Mesenchymal stem cell (in vitro differentiated cells and primary cell): ENCODE results near the gene SNAP47.

Experiments used
- DNase-seq: peaks from one replicate; pipeline ENCODE4 v3.0.0-alpha.2; 2013
- H2AFZ ChIP-seq: one replicate; pipeline ENCODE4 v1.6.1; 2013; ENCODE audit warnings: low read depth, mild to moderate bottlenecking, control low read depth, inconsistent platforms, low read length, moderate library complexity
- H2AK5ac ChIP-seq: 2 replicates; pipeline ENCODE4 v1.6.1; 2013; ENCODE audit warnings: low read length, moderate library complexity, mild to moderate bottlenecking, inconsistent platforms; ENCODE audit not compliant: severe bottlenecking
- H2BK120ac ChIP-seq: one replicate; pipeline ENCODE4 v1.6.1; 2013; ENCODE audit warnings: low read depth, mild to moderate bottlenecking, inconsistent platforms, low read length, moderate library complexity
- H2BK12ac ChIP-seq, 2 experiments: one replicate each; pipeline ENCODE4 v1.6.1; 2013; ENCODE audit warnings: inconsistent platforms in 2 of 2, low read length in 2 of 2, mild to moderate bottlenecking in 2 of 2, moderate library complexity in 2 of 2, control low read depth in 1 of 2
- H2BK15ac ChIP-seq: one replicate; pipeline ENCODE4 v1.6.1; 2013; ENCODE audit warnings: mild to moderate bottlenecking, low read depth, inconsistent platforms; ENCODE audit not compliant: poor library complexity, severe bottlenecking
- H2BK5ac ChIP-seq: 2 replicates; pipeline ENCODE4 v1.6.1; 2013; ENCODE audit warnings: low read depth, mild to moderate bottlenecking, low read length, control low read depth, inconsistent platforms; ENCODE audit not compliant: poor library complexity, severe bottlenecking
- H3K14ac ChIP-seq, 2 experiments: one replicate each; pipeline ENCODE4 v1.6.1; 2013; ENCODE audit warnings: inconsistent platforms in 2 of 2, low read length in 2 of 2, control low read depth in 1 of 2, mild to moderate bottlenecking in 1 of 2, moderate library complexity in 1 of 2
- H3K18ac ChIP-seq, 2 experiments: one replicate each; pipeline ENCODE4 v1.6.1; 2013; ENCODE audit warnings: inconsistent platforms in 2 of 2, low read length in 2 of 2, control low read depth in 1 of 2, low read depth in 1 of 2, mild to moderate bottlenecking in 1 of 2
- H3K23ac ChIP-seq, 2 experiments: one replicate each; pipeline ENCODE4 v1.6.1; 2013; ENCODE audit warnings: inconsistent platforms in 2 of 2, low read length in 2 of 2, mild to moderate bottlenecking in 2 of 2, moderate library complexity in 2 of 2, control low read depth in 1 of 2
- H3K27ac ChIP-seq: 2 replicates; pipeline ENCODE4 v1.5.1; 2013; ENCODE audit warnings: mild to moderate bottlenecking, moderate library complexity, low read length, control low read depth, inconsistent platforms; ENCODE audit not compliant: poor library complexity, severe bottlenecking
- H3K27me3 ChIP-seq, 2 experiments: 2 replicates each; pipeline versions ENCODE4 v1.6.1 to v1.7.0; 2013; ENCODE audit warnings: low read length in 2 of 2, mild to moderate bottlenecking in 2 of 2, moderate library complexity in 2 of 2, control low read depth in 1 of 2, inconsistent platforms in 1 of 2; ENCODE audit not compliant: control insufficient read depth in 1 of 2, insufficient read depth in 1 of 2
- H3K36me3 ChIP-seq, 2 experiments: 2 replicates each; pipeline versions ENCODE4 v1.6.1 to v1.7.0; 2013; ENCODE audit warnings: low read length in 2 of 2, control low read depth in 1 of 2, inconsistent platforms in 1 of 2, low read depth in 1 of 2, mild to moderate bottlenecking in 1 of 2; ENCODE audit not compliant: insufficient read depth in 2 of 2, control insufficient read depth in 1 of 2
- H3K4ac ChIP-seq, 2 experiments: one replicate each; pipeline ENCODE4 v1.6.1; 2013; ENCODE audit warnings: inconsistent platforms in 2 of 2, low read length in 2 of 2, mild to moderate bottlenecking in 2 of 2, moderate library complexity in 2 of 2, control low read depth in 1 of 2, low read depth in 1 of 2
- H3K4me1 ChIP-seq: 2 replicates; pipeline ENCODE4 v1.6.1; 2013; ENCODE audit warnings: low read depth, low read length, control low read depth; ENCODE audit not compliant: control insufficient read depth, insufficient read depth
- H3K4me2 ChIP-seq: 2 replicates; pipeline ENCODE4 v1.6.1; 2013; ENCODE audit warnings: low read length, mild to moderate bottlenecking, inconsistent platforms; ENCODE audit not compliant: poor library complexity, severe bottlenecking
- H3K4me3 ChIP-seq, 2 experiments: 2 replicates each; pipeline versions ENCODE4 v1.5.1 to v1.7.0; 2013; ENCODE audit warnings: low read length in 2 of 2, mild to moderate bottlenecking in 2 of 2, control low read depth in 1 of 2, low read depth in 1 of 2; ENCODE audit not compliant: insufficient read depth in 1 of 2
- H3K79me1 ChIP-seq: replicated peaks from 2 replicates; pipeline ENCODE4 v1.6.1; 2013; ENCODE audit warnings: mild to moderate bottlenecking, control low read depth, low read length, inconsistent platforms; ENCODE audit not compliant: poor library complexity, severe bottlenecking
- H3K9ac ChIP-seq: 2 replicates; pipeline ENCODE4 v1.7.0; 2013; ENCODE audit warnings: mild to moderate bottlenecking, low read length, moderate library complexity
- H3K9me3 ChIP-seq: 2 replicates; pipeline ENCODE4 v1.7.0; 2013; ENCODE audit warnings: mild to moderate bottlenecking, low read length; ENCODE audit not compliant: control insufficient read depth
- H4K8ac ChIP-seq: one replicate; pipeline ENCODE4 v1.6.1; 2013; ENCODE audit warnings: inconsistent platforms, mild to moderate bottlenecking, low read length, moderate library complexity
- H4K91ac ChIP-seq: one replicate; pipeline ENCODE4 v1.6.1; 2013; ENCODE audit warnings: mild to moderate bottlenecking, low read length, inconsistent platforms
- WGBS: methylation state at CpG from one replicate; pipeline ENCODE4 v1.1.7; 2013; ENCODE audit warnings: mixed read lengths; 5-methylcytosine and 5-hydroxymethylcytosine counted together

The SNAP47 gene

DNA sequence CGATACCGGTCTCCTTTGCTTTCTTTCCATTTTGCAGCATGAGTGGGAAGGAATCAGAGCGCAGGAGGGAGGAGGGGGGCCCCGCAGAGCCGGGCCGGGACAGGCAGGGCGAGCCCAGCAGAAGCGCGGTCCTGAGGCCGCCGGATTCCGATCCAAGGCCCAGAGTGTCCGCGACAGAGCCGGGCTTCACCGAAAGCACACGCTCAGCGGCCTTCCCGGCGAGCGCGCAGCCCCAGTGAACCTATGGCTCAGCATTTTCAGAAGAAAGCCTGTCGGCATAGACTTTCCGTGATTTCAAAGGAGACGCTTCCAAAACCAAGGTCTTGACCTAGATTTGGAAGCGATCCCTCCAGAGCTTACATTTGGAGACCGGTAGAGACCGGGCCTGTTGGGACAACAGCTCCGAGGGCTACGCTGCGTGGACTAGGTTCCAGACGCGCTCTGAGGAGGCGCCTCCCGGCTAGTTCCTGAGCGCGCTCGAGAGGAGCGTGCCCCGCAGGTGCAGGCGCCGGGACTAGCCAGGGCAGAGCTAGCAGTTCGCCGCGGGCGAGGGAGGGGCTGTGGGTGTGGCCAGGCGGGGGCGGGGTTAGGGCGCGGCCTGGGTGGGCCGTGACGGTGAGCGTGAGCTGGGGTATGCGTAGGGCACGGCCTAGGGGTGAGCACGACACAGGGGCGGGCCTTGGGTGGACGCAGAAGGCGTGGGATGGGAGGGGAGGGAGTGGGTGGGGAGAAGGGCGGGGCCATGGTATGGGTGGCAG is 52.5 kb downstream of the SNAP47 start:
- no peak overlapping the region for H4K91ac ChIP-seq
- no peak overlapping the region for H3K18ac ChIP-seq
- H2BK120ac ChIP-seq: no peak overlapping the region
- H3K23ac ChIP-seq: no peak overlapping the region
- no peak overlapping the region for H3K4ac ChIP-seq
- H3K14ac ChIP-seq: no peak overlapping the region
- H3K4me1 ChIP-seq: peaks cover 27% of the 10 kb centered on the region
- H2BK5ac ChIP-seq: no peak overlapping the region
- H2AK5ac ChIP-seq: no peak overlapping the region
- no peak overlapping the region for H2AFZ ChIP-seq
- H3K4me2 ChIP-seq: peak overlapping the region; percentile 99
- H4K8ac ChIP-seq: no peak overlapping the region
- peak overlapping the region; percentile 86 for H3K9ac ChIP-seq
- H3K27ac ChIP-seq: peak overlapping the region; percentile 45
- H3K79me1 ChIP-seq: no peaks in the 10 kb centered on the region
- DNase-seq: peak; percentile 81
- no peak overlapping the region for H2BK15ac ChIP-seq
- H3K27me3 ChIP-seq: peaks cover 0 to 18% of the 10 kb centered on the region in 2 experiments
- peak overlapping the region; percentile 60 to 83 for H3K4me3 ChIP-seq
- 1% methylated on average over 58 of the region's 60 CpGs for WGBS
- H3K9me3 ChIP-seq: no peaks in the 10 kb centered on the region
- H2BK12ac ChIP-seq: no peak overlapping the region
- H3K36me3 ChIP-seq: no peaks in the 10 kb centered on the region

DNA sequence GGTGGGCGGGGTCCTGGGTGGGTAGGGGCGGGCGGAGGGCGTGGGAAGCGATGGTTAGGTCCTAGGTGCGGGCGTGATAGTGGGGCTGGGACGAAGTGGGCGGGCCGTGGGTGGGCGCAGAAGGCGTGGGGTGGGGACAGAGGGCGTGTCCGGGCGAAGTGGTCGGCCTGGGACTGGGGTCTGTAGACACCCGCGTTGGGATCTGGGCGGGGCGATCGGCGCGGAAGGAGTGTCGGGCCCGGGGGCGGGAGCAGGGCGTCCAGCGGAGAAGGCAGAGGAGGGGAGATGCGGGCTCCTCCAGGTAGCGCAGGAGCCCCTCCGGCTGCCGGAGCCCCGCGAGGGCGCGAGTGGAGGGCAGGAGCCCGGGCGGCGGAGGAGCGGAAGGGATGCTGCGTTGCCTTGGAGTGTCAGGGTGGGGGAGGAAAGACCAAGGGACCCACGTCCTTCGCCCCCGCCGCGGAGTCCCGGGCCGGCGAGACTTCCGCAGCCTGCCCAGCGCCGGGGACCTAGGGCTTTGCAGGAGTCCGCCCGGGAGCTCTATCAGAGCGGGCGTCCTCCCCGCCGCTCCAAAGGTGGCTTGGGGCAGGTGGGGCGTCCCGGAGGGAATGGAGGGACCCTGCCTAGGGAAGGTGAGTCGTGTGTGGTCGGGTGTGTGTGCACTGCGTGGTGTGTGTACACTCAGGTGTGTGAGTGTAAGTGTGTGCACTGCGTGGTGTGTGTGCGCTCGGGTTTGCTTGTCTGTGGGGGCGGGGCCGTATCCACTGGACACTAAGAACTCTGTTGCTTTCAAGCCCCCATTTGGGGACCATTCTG is 53.2 kb downstream of the SNAP47 start:
- Histone ChIP-seq H4K91ac (no peak overlapping the region), H3K9ac (peak overlapping the region; percentile 54), H3K18ac (no peak overlapping the region), H3K27me3 (peaks cover 0 to 18% of the 10 kb centered on the region in 2 experiments), H3K4me3 (peak overlapping the region; percentile 71 to 78), H3K36me3 (no peaks in the 10 kb centered on the region), H2BK5ac (no peak overlapping the region), H3K14ac (no peak overlapping the region), H2BK120ac (no peak overlapping the region), H2AK5ac (no peak overlapping the region), H3K4me1 (peaks cover 32% of the 10 kb centered on the region), H2AFZ (peak overlapping the region; percentile 42), H3K27ac (no peak overlapping the region), H4K8ac (no peak overlapping the region), H2BK15ac (no peak overlapping the region), H3K23ac (no peak overlapping the region), H3K4ac (no peak overlapping the region), H3K79me1 (no peaks in the 10 kb centered on the region), H3K9me3 (no peaks in the 10 kb centered on the region), H2BK12ac (no peak overlapping the region), H3K4me2 (peak overlapping the region; percentile 92)
- DNase-seq: peak; percentile 46
- WGBS: 4% methylated on average over 60 of the region's 68 CpGs

DNA sequence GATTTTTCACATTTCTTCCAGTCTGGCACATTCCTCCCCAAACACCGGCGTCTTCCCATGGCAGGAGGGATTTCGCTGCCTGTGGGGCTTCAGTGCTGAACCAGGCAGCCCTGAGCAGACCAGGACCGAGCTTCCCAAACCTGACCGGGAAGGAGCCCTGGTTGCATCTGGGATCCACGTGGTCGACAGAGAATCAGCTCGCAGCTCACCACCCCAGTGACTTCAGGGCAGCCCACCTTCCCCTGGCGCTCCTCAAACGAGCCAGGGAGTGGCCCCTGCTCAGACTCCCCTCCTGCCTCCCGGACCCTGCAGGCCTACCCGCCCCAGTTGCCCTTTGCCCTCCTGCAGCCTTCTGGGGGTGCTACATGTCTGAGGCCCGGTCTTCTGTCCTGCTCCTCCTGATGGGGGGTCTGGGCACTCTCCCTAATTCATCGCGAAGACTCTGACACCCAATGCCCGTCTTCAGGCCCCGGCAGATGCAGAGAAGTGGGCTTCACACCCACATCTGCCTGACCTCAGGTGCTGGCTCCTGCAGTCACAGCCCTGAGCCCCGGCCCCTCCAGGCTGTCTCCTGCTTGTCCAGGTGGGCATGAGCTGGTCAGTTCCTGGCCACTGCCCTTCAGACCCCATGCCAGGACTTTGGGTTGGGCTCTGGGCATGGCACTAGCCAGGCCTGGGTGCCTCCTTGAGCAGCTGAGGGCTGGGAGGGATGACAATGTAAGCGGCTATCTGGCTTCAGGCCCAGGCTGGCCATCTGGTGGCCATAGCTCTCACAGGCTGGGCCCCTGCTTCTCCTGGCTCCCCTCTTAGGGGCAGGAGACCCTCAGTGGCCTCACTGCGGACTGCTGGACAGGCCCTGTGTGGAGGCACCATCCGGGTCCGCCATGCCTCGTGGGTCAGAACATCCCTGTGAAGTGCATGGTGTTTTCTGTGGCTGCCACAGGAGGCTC is 54.1 kb downstream of the SNAP47 start:
- Histone ChIP-seq H2BK120ac (no peak overlapping the region), H2AFZ (no peak overlapping the region), H3K18ac (no peak overlapping the region), H3K9ac (peak overlapping the region; percentile 54), H3K4me2 (peak overlapping the region; percentile 92), H3K27me3 (peaks cover 0 to 18% of the 10 kb centered on the region in 2 experiments), H4K8ac (no peak overlapping the region), H3K4me3 (peak overlapping the region; percentile 26 to 78), H4K91ac (no peak overlapping the region), H3K4me1 (peaks cover 41% of the 10 kb centered on the region), H3K14ac (no peak overlapping the region), H3K4ac (no peak overlapping the region), H2BK5ac (no peak overlapping the region), H2BK15ac (no peak overlapping the region), H3K36me3 (no peaks in the 10 kb centered on the region), H2AK5ac (no peak overlapping the region), H3K27ac (no peak overlapping the region), H3K23ac (no peak overlapping the region), H3K9me3 (no peaks in the 10 kb centered on the region), H3K79me1 (no peaks in the 10 kb centered on the region), H2BK12ac (no peak overlapping the region)
- DNase-seq: no peak
- 58% methylated on average over 23 of the region's 23 CpGs for WGBS
